NT2/D1 (cell line): ENCODE results near the gene LRRC4C.

ENCODE experiments used
- DNase-seq: peaks from one replicate; pipeline ENCODE4 v3.0.0-alpha.2; 2011; ENCODE audit warnings: low read depth, low spot score
- H3K27me3 ChIP-seq: 2 replicates; pipeline ENCODE4 v1.6.0; 2011; ENCODE audit warnings: mild to moderate bottlenecking; ENCODE audit not compliant: insufficient read length, insufficient read depth
- H3K36me3 ChIP-seq: 2 replicates; pipeline ENCODE4 v1.6.1; 2011; ENCODE audit warnings: mild to moderate bottlenecking, low read length, mixed read lengths; ENCODE audit not compliant: insufficient read depth, insufficient read length
- H3K4me1 ChIP-seq: 2 replicates; pipeline ENCODE4 v1.5.1; 2011; ENCODE audit not compliant: insufficient read depth, insufficient read length
- H3K4me3 ChIP-seq: 2 replicates; pipeline ENCODE4 v1.5.1; 2011; ENCODE audit warnings: low read depth; ENCODE audit not compliant: insufficient read length
- H3K9ac ChIP-seq: 2 replicates; pipeline ENCODE4 v1.6.0; 2011; ENCODE audit warnings: low read depth; ENCODE audit not compliant: insufficient read length
- H3K9me3 ChIP-seq: 2 replicates; pipeline ENCODE4 v1.5.1; 2011; ENCODE audit warnings: mild to moderate bottlenecking, low read length; ENCODE audit not compliant: insufficient read depth
- SUZ12 ChIP-seq: IDR thresholded peaks from 2 replicates; pipeline ENCODE4 v1.6.1; 2011; ENCODE audit not compliant: insufficient read length, insufficient read depth; ENCODE audit errors: extremely low read depth
- YY1 ChIP-seq: IDR thresholded peaks from 2 replicates; pipeline ENCODE4 v1.6.1; 2011; ENCODE audit not compliant: insufficient read length, insufficient read depth
- ZNF274 ChIP-seq: IDR thresholded peaks from 2 replicates; pipeline ENCODE4 v1.6.1; 2011; ENCODE audit warnings: mild to moderate bottlenecking, low read depth, low read length

LRRC4C gene

GRCh38 chr11:41414771-41415440, 44.5 kb downstream of the LRRC4C start:
- TF ChIP-seq ZNF274 (no peak), SUZ12 (no peak), YY1 (no peak)
- no peak for DNase-seq

GRCh38 chr11:41413843-41414242, 45.6 kb downstream of the LRRC4C start:
- Histone ChIP-seq H3K4me1 (no peaks in the 10 kb centered on the region), H3K27me3 (no peaks in the 10 kb centered on the region), H3K9me3 (no peaks in the 10 kb centered on the region), H3K36me3 (no peaks in the 10 kb centered on the region), H3K4me3 (no peak overlapping the region), H3K9ac (no peak overlapping the region)
- TF ChIP-seq ZNF274 (no peak), YY1 (no peak), SUZ12 (no peak)
- DNase-seq = no peak

More at GRCh38 chr11:41414771-41415440, 44.5 kb downstream of the LRRC4C start:
- Histone ChIP-seq H3K4me1 (no peaks in the 10 kb centered on the region), H3K4me3 (no peak overlapping the region), H3K9ac (no peak overlapping the region), H3K9me3 (no peaks in the 10 kb centered on the region), H3K27me3 (no peaks in the 10 kb centered on the region), H3K36me3 (no peaks in the 10 kb centered on the region)

DNA sequence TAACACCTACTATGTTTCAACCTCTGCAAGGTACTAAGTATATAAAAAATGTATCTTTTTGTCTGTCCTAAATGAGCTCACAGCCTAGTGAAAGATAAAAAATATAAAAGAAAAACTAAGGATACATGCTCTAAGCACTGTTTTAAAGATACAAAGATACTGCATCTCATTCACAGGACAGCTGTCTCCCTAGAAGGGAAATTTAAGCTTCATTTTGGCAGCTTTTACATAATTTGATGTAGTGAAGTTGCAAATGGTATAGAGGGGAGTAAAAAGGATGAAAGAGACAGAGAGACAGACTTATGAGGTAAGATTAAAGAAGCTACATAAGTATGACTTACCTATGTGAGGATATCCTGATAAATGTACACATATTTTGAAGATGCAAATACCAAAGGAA, 53.6 kb downstream of the LRRC4C start:
- no peak for DNase-seq
- Histone ChIP-seq H3K36me3 (no peaks in the 10 kb centered on the region), H3K4me3 (no peak overlapping the region), H3K9me3 (no peaks in the 10 kb centered on the region), H3K4me1 (no peaks in the 10 kb centered on the region), H3K9ac (no peak overlapping the region), H3K27me3 (no peaks in the 10 kb centered on the region)
- TF ChIP-seq SUZ12 = no peak
- TF ChIP-seq ZNF274 = no peak
- no peak for TF ChIP-seq YY1

DNA sequence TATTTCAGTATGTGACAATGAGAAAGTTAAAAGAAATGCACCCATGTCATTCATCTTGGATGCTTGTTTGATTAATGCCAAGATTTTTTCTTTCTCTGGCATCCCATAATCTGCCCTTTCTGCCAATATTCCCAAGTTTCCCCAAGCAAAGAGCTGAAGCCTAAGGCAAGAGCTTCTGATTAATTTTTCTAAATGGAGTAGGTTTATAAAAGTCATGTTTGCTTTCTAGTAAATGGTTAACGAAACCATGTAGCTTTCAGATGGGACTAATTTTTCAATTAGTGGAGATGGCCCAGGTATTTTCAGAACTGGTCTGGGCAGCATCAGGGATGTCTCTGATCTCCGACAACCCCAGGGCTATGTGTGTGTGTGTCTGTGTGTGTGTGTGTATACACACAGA, 55.3 kb downstream of the LRRC4C start:
- Histone ChIP-seq H3K4me1 (no peaks in the 10 kb centered on the region), H3K9me3 (no peaks in the 10 kb centered on the region), H3K36me3 (no peaks in the 10 kb centered on the region), H3K9ac (no peak overlapping the region), H3K4me3 (no peak overlapping the region), H3K27me3 (no peaks in the 10 kb centered on the region)
- TF ChIP-seq SUZ12 = no peak
- TF ChIP-seq YY1 = no peak
- no peak for TF ChIP-seq ZNF274
- DNase-seq = no peak

- Histone ChIP-seq H3K4me1 (no peaks in the 10 kb centered on the region), H3K9me3 (no peaks in the 10 kb centered on the region), H3K27me3 (no peaks in the 10 kb centered on the region), H3K36me3 (no peaks in the 10 kb centered on the region), H3K4me3 (no peak overlapping the region), H3K9ac (no peak overlapping the region)
- no peak for DNase-seq
- TF ChIP-seq ZNF274 (no peak), YY1 (no peak), SUZ12 (no peak)
Observed at GRCh38 chr11:41403458-41403857, 56.0 kb downstream of the LRRC4C start.

DNA sequence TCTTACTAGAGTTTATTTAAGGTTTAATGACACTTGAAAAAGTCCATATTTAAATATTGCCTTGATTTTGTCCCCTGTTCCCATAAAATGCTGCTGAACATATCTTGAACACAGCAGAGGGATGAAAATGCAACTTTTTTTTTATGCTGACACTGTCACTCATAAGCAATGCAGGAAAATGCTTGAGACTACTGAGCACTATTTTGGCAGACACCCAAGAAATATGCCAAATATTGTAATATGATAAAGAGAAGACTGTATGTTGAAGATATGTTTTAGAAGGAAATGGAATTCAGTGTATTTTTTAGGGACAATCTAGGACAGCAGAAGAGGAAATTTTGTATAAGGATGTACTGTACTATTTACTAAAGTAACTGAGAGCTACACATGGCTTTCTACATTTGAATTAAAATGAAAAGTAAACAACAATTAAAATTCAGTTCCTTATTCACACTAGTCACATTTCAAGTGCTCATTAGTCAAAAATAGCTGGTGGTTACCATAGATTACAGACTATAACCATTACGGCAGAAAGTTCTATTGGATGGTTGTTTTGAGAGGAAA, 58.6 kb downstream of the LRRC4C start:
- no peak overlapping the region for H3K4me3 ChIP-seq
- H3K9ac ChIP-seq = no peak overlapping the region
- no peaks in the 10 kb centered on the region for H3K27me3 ChIP-seq
- TF ChIP-seq YY1 = no peak
- H3K4me1 ChIP-seq = no peaks in the 10 kb centered on the region
- DNase-seq = no peak
- H3K9me3 ChIP-seq = no peaks in the 10 kb centered on the region
- no peaks in the 10 kb centered on the region for H3K36me3 ChIP-seq

GRCh38 chr11:41400124-41400523, 59.3 kb downstream of the LRRC4C start:
- H3K9me3 ChIP-seq = no peaks in the 10 kb centered on the region
- no peak overlapping the region for H3K4me3 ChIP-seq
- no peaks in the 10 kb centered on the region for H3K36me3 ChIP-seq
- no peaks in the 10 kb centered on the region for H3K4me1 ChIP-seq
- no peak for TF ChIP-seq ZNF274
- no peak for TF ChIP-seq SUZ12
- TF ChIP-seq YY1 = no peak
- no peak overlapping the region for H3K9ac ChIP-seq
- H3K27me3 ChIP-seq = no peaks in the 10 kb centered on the region
- DNase-seq = no peak

- no peaks in the 10 kb centered on the region for H3K4me1 ChIP-seq
- H3K9ac ChIP-seq = no peak overlapping the region
- no peak for TF ChIP-seq SUZ12
- no peak for TF ChIP-seq ZNF274
- no peak for TF ChIP-seq YY1
- no peak for DNase-seq
- H3K4me3 ChIP-seq = no peak overlapping the region
- no peaks in the 10 kb centered on the region for H3K27me3 ChIP-seq
- no peaks in the 10 kb centered on the region for H3K9me3 ChIP-seq
- no peaks in the 10 kb centered on the region for H3K36me3 ChIP-seq
Observed at GRCh38 chr11:41399323-41399722, 60.1 kb downstream of the LRRC4C start.
